ENCODE data around the gene SIVA1. TPM values are rescaled to one million over a fixed set of nuclear protein-coding genes. Genes with fewer than 3 reads are reported as not detected.

The SIVA1 gene
- polyA plus RNA-seq, 1 donor = 78.9 TPM

DNA sequence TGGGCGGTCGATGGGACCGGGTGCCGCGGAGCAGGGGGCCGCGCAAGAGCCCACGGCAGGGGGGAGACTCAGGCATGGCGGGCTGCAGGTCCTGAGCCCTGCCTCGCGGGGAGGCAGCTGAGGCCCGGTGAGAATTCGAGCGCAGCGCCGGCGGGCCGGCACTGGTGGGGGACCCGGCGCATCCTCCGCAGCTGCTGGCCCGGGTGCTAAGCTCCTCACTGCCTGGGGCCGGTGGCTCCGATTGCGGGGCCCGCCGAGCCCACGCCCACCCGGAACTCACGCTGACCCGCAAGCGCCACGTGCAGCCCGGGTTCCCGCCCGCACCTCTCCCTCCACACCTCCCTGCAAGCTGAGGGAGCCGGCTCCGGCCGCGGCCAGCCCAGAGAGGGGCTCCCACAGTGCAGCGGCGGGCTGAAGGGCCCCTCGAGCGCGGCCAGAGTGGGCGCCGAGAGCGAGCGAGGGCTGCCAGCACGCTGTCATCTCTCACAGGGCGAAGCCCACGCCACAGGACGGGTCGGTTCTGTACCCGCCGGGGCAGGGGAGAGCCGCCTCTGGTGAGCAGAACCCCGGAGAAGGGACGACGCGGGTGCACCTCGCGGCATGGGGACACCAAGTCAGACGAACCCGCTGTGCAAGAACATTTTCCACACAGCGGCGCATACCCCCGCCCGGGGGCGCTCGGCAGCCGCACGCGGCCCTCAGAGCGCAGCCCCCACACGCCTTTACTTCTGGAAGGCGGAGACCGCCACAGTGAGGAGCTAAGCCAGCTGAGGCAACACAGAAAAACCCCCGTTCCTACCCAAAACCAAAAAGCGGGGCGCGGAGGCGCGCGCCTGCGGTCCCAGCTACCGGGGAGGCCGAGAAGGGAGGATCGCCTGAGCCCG, 1.2 kb upstream of the SIVA1 start:
- no peak for DNase-seq

DNA sequence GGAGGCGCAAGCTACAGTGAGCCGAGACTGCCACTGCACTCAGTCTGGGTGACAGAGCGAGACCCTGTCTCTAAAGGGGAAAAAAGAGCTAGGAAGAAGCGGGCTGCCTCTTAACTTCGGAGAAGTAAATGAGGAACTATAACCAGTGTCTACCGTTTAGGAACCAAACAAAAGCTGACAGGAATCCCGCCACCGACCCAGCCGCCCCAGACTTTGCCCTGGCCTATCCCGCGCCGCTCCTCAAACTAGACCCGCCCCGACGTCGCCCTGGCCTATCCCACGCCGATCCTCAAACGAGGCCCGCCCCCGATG, 568 bp upstream of the SIVA1 start:
- DNase-seq = no peak

DNA sequence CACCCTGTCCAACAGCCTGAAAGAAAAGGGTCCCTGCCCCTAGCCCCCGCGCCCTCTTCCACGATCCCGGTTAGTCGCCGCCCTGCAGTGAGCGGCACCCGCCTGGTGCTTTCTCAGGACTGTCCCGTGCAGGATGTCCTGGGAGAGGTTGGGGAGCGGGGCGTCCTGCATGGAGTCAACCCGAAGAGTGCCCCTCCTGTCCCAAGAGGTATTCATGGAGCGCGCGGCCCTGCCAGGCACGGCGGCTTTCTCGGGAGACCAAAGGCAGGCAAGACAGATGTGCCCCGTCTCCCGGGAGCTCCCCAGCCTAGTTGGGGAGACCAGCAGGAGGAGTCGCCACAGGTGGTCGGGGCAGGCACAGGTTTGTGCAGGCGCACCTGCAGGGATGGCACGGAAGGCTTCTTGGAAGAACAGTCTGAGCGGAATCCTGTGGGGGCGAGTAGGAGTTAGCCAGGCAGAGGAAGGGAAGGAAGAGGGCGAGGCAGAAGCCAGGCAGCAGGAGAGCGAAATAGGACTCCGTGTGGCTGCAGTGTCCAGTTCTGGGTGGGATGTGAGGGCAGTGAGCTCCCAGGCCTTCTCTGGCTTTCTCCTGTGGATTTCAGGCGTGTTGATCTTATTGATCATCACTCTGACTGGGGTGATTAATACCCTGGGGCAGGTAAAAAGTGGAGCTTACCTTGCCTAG, 723 bp downstream of the SIVA1 start:
- no peak for DNase-seq

DNA sequence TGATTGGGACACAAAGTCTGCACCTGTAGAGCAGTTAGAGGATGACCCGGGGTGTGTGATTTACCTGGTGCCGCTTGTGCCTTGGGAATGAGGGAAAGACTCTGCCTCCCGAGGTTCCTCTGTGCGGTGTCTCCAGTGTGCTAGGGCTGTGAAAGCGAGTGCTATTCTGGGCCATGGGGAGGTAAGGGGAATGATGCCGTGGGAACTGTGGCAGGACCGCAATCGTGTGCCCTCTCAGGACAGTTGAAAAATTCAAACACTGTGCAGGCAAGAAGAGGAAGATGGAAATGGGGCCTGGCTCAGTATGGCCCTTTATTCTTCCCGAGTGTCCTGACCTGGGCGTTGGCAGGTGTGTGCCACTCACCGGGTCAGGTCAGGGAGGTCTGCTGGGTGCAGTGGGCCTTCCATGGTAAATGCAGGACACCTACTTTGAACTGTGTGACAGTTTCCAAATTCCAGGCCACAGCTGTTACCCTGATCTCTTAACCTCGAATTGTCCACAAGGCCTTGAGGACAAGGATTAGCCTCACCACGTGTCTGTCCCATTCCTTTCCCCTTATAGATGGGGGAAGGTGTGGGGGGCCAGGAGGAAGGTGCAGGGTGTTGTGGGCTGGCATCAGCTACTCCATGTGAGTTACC, 1.4 kb downstream of the SIVA1 start:
- no peak for DNase-seq

DNA sequence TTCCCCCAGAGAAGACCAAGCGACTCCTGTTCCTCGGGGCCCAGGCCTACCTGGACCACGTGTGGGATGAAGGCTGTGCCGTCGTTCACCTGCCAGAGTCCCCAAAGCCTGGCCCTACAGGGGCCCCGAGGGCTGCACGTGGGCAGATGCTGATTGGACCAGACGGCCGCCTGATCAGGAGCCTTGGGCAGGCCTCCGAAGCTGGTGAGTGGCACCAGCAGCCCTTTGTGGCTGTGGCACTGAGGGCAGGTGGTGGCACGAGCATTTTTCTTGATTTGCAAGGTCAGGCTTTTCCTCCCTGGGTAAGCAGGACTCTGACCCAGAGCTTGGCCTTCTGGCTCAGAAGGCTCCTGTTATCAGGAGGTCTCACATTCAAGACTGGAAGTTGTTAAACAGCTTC, 2.7 kb downstream of the SIVA1 start:
- no peak for DNase-seq

DNA sequence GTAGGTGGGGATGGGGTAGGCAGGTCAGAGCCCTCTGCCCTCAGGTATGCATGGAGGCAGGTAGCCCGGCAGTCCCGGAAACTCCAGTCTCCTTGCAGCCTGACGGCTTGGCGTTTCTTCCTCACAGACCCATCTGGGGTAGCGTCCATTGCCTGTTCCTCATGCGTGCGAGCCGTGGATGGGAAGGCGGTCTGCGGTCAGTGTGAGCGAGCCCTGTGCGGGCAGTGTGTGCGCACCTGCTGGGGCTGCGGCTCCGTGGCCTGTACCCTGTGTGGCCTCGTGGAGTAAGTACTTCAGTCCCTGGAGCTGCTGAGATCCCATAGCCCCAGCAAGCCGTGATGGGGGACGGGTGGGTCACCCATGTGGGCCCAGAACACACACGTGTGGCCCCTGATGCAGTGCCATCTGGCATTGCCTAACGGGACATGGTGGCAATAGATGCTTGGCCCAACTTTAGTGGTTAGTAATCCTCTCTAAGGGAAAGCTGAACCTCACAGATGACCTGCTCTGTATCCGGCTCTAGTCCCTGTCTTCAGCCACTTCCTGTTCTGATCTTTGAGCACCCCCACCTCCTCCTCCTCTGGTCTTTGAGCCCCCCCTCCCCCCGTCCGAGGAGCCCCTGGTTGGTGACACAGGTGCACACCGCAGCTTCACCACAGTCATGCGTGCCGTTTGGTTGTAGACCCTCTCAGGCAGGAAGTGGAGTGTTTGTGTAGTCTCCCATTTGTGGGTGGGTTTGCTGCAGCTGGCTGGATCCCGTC, 3.7 kb downstream of the SIVA1 start:
- DNase-seq = no peak

DNA sequence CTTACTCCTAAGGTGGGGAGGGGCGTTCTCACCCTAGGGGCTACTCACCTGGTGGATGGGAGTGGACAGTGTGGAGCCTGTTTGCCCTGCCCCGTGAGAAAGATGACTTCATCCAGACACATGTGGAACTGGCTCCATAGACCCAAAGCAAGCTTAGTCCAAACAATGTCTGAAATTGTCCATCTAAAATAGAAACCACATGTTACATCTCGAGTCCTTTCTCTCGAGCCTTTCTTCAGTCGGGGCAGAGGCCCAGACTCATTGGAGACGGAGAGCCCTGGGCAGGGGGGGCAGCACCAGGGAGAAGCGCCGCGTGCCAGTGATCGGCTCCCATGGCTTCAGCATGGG, 4.3 kb downstream of the SIVA1 start:
- no peak for DNase-seq

DNA sequence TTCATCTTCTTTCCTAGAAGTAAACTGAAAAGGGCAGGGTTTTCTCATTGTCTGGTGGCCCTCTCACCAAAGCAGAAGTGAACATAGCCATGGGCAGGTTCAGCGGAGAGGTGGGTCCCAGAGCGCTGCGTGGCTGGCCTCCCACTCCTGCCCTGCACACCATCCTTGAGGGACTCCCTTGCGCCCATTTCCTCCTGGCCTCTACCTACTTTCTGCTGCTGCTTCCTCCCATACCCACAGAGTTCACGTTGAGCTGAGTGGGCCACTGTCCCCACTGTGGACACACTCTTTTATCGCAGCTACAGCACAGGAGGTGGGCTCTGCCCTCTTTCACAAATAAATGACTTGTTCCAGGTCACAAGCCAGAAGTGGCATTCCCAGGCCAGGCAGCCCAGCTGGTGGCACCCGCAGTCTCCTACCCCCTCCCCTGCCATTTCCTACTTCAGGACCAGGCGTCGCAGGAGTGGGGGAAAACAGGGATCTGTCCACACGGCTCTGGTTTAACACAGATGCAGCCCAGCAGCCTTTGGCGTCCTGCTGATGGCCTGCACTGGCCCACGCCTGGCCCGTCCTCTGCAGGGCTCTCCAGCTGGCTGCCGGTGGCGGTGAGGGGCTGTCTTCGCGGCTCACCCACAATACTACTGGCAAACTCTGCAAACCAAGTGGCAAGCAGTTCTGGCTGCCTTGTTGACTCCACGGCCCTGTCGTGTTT, 4.9 kb downstream of the SIVA1 start:
- no peak for DNase-seq

DNA sequence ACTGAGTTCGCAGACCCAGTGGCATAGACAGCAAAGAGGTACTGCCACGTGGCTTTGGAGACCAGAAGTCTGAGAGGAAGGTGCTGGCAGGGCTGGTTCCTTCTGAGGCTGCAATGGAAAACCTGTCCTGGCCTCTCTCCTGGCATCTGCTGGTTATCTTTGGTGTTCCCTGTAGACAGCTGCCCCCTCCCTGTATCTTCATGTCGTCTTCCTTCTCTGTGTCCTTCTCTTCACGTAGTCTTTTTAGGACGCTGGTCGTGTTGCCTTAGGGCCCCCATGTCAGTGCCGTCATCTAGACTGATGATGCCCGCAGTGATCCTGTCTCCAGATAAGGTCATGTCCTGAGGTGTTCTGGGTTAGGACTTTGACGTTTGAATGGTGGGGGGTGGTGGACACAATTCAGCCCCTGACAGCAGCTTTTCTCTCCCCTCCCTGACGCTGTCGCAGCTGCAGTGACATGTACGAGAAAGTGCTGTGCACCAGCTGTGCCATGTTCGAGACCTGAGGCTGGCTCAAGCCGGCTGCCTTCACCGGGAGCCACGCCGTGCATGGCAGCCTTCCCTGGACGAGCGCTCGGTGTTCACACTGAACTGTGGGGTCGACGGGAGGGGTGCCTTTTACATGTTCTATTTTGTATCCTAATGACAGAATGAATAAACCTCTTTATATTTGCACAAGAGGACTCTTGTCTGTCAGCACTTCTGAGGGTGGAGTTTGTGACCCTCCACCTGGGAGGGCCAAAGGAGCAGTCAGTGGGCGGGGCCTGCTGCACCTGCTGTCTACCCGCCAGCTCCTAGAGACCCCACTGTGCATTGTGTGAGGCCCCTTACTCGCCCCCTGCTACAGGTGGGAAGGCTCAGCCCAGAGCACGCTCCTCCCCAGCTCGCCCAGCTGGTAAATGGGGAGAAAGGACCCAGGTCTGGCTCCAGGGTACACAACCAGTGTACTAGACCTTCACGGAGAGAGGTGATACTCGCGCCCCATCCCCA, 6.3 kb downstream of the SIVA1 start:
- DNase-seq = no peak

DNA sequence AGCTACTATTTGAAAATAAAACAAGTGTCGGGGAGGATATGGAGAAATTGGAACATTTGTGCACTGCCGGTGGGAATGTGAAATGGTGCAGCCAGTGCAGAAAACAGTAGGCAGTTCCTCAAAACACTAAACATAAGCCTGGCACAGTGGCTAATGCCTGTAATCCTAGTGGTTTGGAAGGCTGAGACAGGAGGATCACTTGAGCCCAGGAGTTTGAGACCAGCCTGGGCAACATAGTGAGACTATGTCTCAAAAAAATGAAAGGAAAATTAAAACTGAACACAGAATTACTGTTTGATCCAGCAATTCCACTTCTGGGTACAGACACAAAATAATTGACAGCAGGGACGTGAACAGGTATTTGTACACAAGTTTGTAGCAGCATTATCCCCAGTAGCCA, 12.6 kb downstream of the SIVA1 start:
- no peak for DNase-seq

DNA sequence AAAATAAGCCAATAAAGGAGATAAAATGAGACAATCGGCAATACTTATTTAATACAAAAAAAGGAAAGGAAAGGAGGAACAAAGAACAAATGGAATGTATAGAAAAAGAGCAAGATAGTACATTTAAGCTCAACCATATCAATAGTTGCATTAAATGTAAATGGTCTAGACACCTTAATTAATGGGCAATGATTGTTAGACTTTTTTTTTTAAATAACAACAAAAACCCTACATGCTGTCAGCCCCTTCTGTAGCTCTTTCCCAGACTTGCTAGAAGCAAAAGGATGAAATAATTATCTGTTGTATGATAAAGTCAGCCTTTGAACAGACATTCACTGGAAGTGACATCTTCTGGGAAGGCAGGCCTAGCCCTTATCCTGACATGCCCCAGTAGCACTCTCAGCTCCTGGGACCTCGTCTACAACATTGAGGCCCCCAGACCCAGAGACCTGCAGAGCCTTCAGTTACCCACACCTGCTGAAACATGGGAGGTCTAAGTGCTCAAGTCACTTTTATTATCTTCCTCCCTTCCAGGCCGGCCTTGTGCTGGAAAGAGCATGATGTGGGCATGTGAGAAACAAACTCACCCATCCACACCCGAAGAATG, 13.4 kb downstream of the SIVA1 start:
- DNase-seq = no peak

DNA sequence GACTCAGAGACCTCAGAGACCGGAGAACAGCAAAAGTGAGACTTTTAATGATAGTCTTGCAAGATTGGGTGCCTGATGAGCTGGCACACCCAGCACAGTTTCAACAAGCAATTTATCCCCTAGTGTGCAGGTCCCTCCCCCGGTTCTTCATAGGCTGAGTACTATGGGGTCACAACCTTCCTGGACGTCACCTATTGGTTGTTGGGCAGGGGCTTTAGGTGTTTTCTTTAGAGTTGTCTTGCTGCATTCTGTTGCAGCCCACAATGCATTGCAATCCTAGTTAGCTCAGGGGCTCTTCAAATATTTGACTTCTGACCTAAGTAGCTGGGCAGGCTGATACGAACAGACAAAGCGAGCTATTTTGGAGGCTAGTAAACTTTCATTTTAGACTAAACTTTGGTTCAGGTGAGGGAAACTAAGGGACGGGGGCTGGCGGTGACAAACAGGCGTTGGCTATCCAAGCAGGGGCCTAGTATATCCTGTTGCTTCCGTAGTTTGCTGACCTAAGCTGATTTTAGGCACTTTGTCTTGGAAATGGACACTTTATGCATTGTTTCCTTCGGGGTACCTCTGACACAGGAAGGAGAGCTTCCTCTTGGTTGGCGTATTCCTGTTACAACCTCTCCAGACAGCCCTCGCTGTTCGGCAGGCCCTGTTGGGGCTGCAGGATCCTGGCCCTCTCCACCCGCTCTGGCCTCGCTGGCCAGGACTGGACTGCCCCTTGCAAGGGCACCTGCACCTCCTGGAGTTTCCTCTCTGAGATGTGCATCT, 14.1 kb downstream of the SIVA1 start:
- DNase-seq = no peak

DNA sequence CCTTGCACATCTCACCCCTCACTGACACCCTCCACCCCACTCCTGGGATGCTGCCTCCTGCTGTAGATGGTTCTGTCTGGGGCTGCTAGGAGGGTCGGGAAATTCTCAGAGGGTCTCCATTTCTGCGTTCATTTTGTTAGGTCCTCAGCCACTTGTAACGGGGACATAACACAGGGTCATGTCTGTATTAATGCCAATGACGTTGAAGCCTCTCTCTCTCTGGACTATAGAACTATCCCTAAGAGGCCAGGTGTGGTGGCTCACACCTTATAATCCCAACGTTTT, 14.6 kb downstream of the SIVA1 start:
- no peak for DNase-seq

DNA sequence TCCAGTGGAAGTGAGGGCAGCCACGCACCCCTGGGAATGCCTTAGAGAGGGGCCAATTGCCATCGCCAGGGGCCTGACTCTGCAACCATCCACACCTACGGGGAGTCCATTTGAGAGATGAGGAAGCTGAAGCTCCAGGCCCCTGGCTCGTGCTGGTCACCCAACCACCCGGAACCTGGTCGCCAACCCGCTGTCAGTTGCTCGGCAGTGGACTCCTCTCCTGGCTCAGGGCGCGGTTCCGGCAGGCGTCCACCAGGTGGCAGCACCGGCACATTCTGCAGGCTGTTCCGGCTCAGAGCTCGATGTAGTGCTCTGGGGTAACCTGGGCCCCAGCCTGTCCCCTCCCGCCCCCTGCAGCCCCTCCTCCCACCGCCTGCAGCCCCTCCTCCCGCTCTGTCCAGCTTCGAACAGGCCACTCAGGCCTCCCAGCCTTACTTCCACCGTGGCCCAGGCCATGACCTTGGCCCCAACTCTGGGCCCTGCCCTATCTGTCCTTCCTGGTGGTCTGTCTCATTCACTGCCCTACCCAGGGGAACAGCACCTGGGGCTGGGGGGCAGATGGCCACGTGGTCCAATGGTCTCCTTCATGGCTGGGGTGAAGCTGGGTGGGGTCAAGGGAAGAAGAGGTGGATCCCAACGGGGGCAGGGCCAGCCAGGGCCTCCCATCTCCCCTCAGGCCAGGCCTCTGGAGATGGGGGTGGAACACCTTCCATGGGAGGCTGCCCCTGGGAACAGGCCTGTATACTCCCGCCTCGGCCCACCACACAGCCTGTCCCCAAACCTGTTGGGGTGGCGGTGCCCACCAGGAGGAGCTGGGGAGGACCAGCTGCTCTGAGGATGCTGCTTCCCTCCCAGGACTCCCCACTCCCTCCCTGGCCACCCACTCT, 15.7 kb downstream of the SIVA1 start:
- DNase-seq = peak; percentile 87

DNA sequence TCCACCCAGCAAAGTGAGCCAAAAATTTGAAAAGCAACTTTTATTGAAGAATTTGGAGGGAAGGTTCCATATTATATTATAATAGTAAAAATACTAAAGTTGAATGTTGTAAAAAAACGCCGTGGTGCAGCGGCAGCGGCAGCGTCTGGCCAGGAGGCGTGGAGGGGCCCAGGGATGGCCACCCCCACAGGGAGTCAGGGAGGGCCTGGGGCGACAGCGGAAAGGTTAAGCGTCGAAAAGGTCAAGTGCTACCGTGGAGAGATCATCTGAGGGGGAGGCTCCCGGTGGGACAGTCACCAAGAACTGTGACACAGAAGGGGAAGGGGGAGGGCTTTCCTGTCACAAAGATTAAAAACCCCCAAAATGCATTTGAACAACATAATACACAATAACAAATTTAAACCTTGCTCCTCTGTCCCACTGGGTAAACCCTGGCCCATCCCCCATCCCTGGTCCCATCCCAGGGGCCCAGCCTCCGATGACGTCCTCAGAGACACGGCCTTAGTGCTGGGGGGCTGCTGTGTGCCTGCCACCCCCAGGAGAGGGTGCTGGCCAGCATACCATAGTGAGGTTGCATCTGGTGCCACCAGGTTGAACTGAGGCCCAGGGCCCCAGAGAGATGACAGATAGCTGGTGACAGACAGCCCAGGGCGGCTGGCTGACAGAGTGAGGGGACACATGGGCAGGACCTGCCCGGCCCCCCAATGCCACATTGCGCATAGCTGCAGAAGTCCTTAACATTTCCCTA, 16.6 kb downstream of the SIVA1 start:
- no peak for DNase-seq

DNA sequence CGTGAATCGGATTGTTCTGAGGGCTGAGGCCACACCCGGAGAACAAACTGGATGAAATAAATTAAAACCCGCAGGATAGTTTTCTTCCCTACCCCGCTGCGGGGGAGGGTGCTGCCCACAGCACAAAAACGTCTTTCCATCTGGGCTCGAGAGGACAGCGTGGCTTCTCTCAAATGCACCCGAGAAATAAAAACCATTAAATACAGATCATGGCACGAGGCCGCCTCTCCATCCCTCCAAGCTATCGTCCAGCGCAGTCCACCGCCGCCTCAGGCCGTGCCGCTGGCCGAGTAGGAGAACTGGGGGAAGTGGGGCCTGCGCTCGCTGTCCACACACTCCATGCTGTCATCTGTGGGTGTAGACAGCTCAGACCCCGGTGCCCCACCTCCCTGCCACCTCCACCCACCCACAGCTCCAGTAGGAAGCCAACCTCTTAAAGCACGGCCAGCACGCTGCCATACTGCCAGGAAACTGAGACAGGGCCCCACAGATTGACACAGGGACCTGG, 17.2 kb downstream of the SIVA1 start:
- no peak for DNase-seq

DNA sequence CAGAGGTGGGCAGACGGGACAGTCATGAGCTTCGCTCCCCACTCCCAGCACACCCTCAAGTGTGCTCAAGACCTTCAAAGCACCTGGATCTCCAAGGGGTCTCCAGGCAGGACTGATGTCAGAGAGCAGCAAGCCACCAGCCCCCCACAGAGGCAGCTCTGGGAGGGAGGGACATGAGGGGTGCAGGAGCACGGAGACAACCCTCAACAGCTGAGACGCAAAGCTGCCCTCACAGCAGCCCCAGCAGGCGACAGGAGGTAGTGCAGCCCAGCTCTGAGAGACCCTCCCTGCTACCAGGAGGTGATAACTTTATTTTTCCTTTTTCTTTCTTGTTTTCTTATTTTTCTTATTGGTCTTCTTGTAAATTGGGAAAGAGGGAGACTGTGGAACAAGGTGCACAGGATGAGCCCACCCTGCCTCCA, 17.9 kb downstream of the SIVA1 start:
- no peak for DNase-seq

DNA sequence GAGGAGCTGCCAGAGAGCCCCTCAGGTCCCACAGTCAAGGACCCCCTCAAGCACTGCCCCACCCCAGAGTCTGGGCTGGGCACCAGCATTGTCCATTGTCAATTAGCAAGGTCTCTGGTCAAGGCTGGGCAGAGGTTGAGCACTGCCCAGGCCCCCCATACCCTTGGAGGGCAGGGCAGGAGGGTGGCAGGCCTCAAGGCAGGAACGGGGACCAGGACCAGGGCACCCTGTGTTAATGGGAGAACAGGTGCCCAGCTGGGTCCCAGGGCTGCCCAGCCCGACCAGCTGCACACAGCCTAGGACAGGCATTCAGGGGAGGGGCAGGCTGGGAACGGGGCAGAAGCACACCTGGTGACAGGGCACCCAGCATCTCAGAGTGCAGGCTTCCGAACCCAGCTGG, 18.4 kb downstream of the SIVA1 start:
- DNase-seq = no peak
